Aorta (tissue), 5 donors: ENCODE measurements around the gene SHROOM1. TPM values are rescaled to one million over a fixed set of nuclear protein-coding genes. Genes with fewer than 3 reads are reported as not detected.
"Not testable (repeated sequence)": the region's sequence is repeated elsewhere in the genome, so short reads cannot be mapped to it uniquely, and the experiment has no call there.

Experiments used
- ATAC-seq: fragments of 200-7000 bp; cut with Tn5 transposase; one replicate; pipeline ENCODE4 v1.9.1; 2022; ENCODE audit warnings: moderate library complexity; ENCODE audit not compliant: low FRiP score
- DNase-seq, 2 donors: peaks; one replicate each; pipeline ENCODE4 v3.0.0-alpha.2; 2020
- H3K27ac ChIP-seq, 2 donors: one replicate each; pipeline ENCODE4 v1.5.1; 2013; ENCODE audit warnings: low read length in 2 of 2, mild to moderate bottlenecking in 2 of 2, moderate library complexity in 2 of 2, control low read depth in 1 of 2, inconsistent platforms in 1 of 2, low read depth in 1 of 2
- H3K27me3 ChIP-seq, 2 donors: one replicate each; pipeline ENCODE4 v1.6.1; 2013; ENCODE audit warnings: control low read depth in 1 of 2, low read length in 1 of 2, mild to moderate bottlenecking in 1 of 2, moderate library complexity in 1 of 2; ENCODE audit not compliant: insufficient read depth in 2 of 2, control insufficient read depth in 1 of 2
- H3K36me3 ChIP-seq, 2 donors: one replicate each; pipeline ENCODE4 v1.6.1; 2013; ENCODE audit warnings: control low read depth in 1 of 2, low read length in 1 of 2, mild to moderate bottlenecking in 1 of 2; ENCODE audit not compliant: insufficient read depth in 2 of 2, control insufficient read depth in 1 of 2
- H3K4me1 ChIP-seq, 2 donors: one replicate each; pipeline ENCODE4 v1.6.1; 2013; ENCODE audit warnings: low read length in 2 of 2, control low read depth in 1 of 2, mild to moderate bottlenecking in 1 of 2, moderate library complexity in 1 of 2; ENCODE audit not compliant: insufficient read depth in 2 of 2, control insufficient read depth in 1 of 2
- H3K4me3 ChIP-seq, 2 donors: one replicate each; pipeline ENCODE4 v1.5.1; 2013; ENCODE audit warnings: low read length in 2 of 2, control low read depth in 1 of 2, mild to moderate bottlenecking in 1 of 2
- H3K9me3 ChIP-seq: one replicate; pipeline ENCODE4 v1.6.1; 2013; ENCODE audit warnings: mild to moderate bottlenecking, low read length; ENCODE audit not compliant: control insufficient read depth
- WGBS, 2 donors: extraction: QIAGEN DNeasy Blood & Tissue Kit; methylation state at CpG; one replicate each; pipeline ENCODE4 v1.1.7; 2013; 5-methylcytosine and 5-hydroxymethylcytosine counted together
- intact Hi-C, 2 donors: fragments of 100-400 bp; cut with DNase I; formaldehyde crosslinking; loops; one replicate each; pipeline versions ENCODE4 v1.14.2 to v1.15.0; 2022
- polyA plus RNA-seq, 2 donors: library from polyadenylated mRNA; stranded (reverse); fragments of 200-250 nt; gene quantifications; one replicate each; pipeline ENCODE4 v1.2.3, GENCODE V29; 2013
- total RNA-seq, 2 donors: library from RNA; stranded (reverse); fragmentation: NEBNext Ultra II Directional; extraction: Animal tissue kit (Norgen Biotek cat#: 25700); gene quantifications; one replicate each; pipeline ENCODE4 v1.2.1, GENCODE V29; 2021
- donor health status: healthy with polysubstance abuse.
- donor health status: Bipolar disorder and iron deficiency.
- donor health status: DM: no; HTN: no; CAD: no.
- donor health status: DM: no; HTN: no; CAD: no.
- donor health status: DM: yes; HTN: yes; CAD: no.

SHROOM1 gene
- total and polyA plus RNA-seq, 4 donors = 1.4 to 15.0 (median 8.9) TPM

DNA sequence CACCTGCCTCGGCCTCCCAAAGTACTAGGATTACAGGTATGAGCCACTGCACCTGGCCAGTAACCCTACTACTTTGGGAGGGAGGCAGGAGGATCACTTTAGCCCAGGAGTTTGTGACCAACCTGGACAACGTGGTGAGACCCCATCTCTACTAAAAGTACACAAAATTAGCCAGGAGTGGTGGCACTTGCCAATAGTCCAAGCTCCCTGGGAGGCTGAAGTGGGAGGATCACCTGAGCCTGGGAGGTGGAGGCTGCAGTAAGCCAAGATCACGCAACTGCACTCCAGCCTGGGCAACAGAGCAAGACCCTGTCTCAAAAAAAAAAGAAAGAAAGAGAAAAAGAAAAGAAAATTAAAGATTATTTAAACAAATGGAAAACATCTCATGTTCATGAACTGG, 25.6 kb upstream of the SHROOM1 start:
- intact Hi-C loops = no loop called here
- DNase-seq (no peak), ATAC-seq (no peak)

DNA sequence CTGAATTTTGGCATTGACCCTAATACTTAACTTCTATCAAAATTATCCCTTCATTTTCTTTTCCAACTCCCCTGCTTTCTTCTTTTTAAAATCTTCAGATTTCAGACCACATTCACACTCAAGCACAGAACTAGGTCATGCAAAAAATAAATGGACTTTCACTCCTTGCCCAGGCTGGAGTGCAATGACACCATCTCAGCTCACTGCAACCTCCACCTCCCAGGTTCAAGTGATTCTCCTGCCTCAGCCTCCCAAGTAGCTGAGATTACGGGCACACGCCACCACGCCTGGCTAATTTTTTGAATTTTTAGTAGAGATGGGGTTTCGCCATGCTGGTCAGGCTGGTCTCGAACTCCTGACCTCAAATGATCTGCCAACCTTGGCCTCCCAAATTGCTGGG, 24.5 kb upstream of the SHROOM1 start:
- ATAC-seq, H3K27ac ChIP-seq, intact Hi-C loops, H3K27me3 ChIP-seq, H3K36me3 ChIP-seq, H3K4me1 ChIP-seq, H3K4me3 ChIP-seq, H3K9me3 ChIP-seq, DNase-seq: not testable (repeated sequence)
- WGBS, 2 donors = 97 to 99% methylated on average over 5 of the region's 5 CpGs

More for the DNA sequence above, 25.6 kb upstream of the SHROOM1 start:
- Histone ChIP-seq H3K27ac (no peak overlapping the region), H3K4me1 (no peaks in the 10 kb centered on the region), H3K9me3 (no peaks in the 10 kb centered on the region), H3K4me3 (no peak overlapping the region), H3K27me3 (no peaks in the 10 kb centered on the region), H3K36me3 (no peaks in the 10 kb centered on the region)
- 84 to 90% methylated on average over 3 of the region's 3 CpGs for WGBS, 2 donors

DNA sequence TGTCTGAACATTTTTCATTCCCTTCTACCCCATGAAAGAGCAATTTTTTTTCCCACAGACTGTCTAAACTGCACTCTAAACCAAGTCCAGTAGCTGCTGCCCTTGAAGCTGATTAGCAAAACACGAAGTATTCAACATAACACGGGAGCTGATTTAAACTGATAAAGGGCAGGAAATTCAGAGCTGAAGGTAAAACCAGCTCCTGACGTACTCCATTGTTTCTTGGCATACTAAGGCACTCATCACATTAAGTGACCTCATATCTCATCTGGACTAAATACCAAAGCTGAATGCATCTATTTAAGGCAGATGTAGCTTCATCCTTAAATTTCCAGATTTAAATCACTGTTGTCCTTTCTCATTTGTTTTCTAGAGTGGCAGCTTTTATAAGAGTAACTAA, 23.9 kb upstream of the SHROOM1 start:
- DNase-seq (no peak), ATAC-seq (no peak)
- no peak overlapping the region for H3K27ac ChIP-seq
- 35 to 38% methylated on average over 3 of the region's 3 CpGs for WGBS, 2 donors
- intact Hi-C loops = no loop called here
- H3K9me3 ChIP-seq = no peaks in the 10 kb centered on the region
- H3K4me3 ChIP-seq = no peak overlapping the region
- no peaks in the 10 kb centered on the region for H3K27me3 ChIP-seq
- no peaks in the 10 kb centered on the region for H3K36me3 ChIP-seq
- H3K4me1 ChIP-seq = no peaks in the 10 kb centered on the region

GRCh38 chr5:132853790-132854189, 23.3 kb upstream of the SHROOM1 start:
- 60 to 69% methylated on average over 1 of the region's 1 CpG for WGBS, 2 donors
- no peaks in the 10 kb centered on the region for H3K9me3 ChIP-seq
- DNase-seq = no peak
- no peak overlapping the region for H3K27ac ChIP-seq
- H3K27me3 ChIP-seq = no peaks in the 10 kb centered on the region
- intact Hi-C loops = no loop called here
- H3K36me3 ChIP-seq = no peaks in the 10 kb centered on the region
- no peaks in the 10 kb centered on the region for H3K4me1 ChIP-seq
- H3K4me3 ChIP-seq = no peak overlapping the region
- no peak for ATAC-seq

- Histone ChIP-seq H3K9me3 (no peaks in the 10 kb centered on the region), H3K27ac (no peak overlapping the region), H3K36me3 (no peaks in the 10 kb centered on the region), H3K27me3 (no peaks in the 10 kb centered on the region), H3K4me3 (no peak overlapping the region), H3K4me1 (no peaks in the 10 kb centered on the region)
- ATAC-seq = no peak
- no peak for DNase-seq
- intact Hi-C loops = no loop called here
- WGBS, 2 donors = 88% methylated on average over 3 of the region's 3 CpGs
Measured at GRCh38 chr5:132853323-132853722, 22.9 kb upstream of the SHROOM1 start.

- ATAC-seq (no peak), DNase-seq (no peak)
- WGBS, 2 donors = 77 to 79% methylated on average over 2 of the region's 2 CpGs
- H3K36me3 ChIP-seq = no peaks in the 10 kb centered on the region
- H3K27ac ChIP-seq = no peak overlapping the region
- H3K4me3 ChIP-seq = no peak overlapping the region
- H3K27me3 ChIP-seq = no peaks in the 10 kb centered on the region
- intact Hi-C loops = no loop called here
- no peaks in the 10 kb centered on the region for H3K9me3 ChIP-seq
- H3K4me1 ChIP-seq = no peaks in the 10 kb centered on the region
Measured at GRCh38 chr5:132850066-132850465, 19.6 kb upstream of the SHROOM1 start.

GRCh38 chr5:132849347-132849746, 18.9 kb upstream of the SHROOM1 start:
- no peak overlapping the region for H3K27ac ChIP-seq
- no peaks in the 10 kb centered on the region for H3K36me3 ChIP-seq
- H3K9me3 ChIP-seq = no peaks in the 10 kb centered on the region
- H3K27me3 ChIP-seq = no peaks in the 10 kb centered on the region
- no peaks in the 10 kb centered on the region for H3K4me1 ChIP-seq
- WGBS, 2 donors = 74 to 85% methylated on average over 1 of the region's 1 CpG
- DNase-seq (no peak), ATAC-seq (no peak)
- H3K4me3 ChIP-seq = no peak overlapping the region
- intact Hi-C loops = no loop called here

- Histone ChIP-seq H3K9me3 (no peaks in the 10 kb centered on the region), H3K4me3 (no peak overlapping the region), H3K27ac (no peak overlapping the region), H3K4me1 (no peaks in the 10 kb centered on the region), H3K27me3 (no peaks in the 10 kb centered on the region), H3K36me3 (no peaks in the 10 kb centered on the region)
- ATAC-seq (no peak), DNase-seq (no peak)
- WGBS, 2 donors = 94 to 95% methylated on average over 8 of the region's 8 CpGs
- intact Hi-C loops = no loop called here
Measured at GRCh38 chr5:132848270-132848669, 17.8 kb upstream of the SHROOM1 start.

GRCh38 chr5:132841305-132841704, 10.9 kb upstream of the SHROOM1 start:
- Histone ChIP-seq H3K27me3 (no peaks in the 10 kb centered on the region), H3K27ac (no peak overlapping the region), H3K4me3 (no peak overlapping the region), H3K36me3 (no peaks in the 10 kb centered on the region), H3K9me3 (no peaks in the 10 kb centered on the region), H3K4me1 (no peaks in the 10 kb centered on the region)
- DNase-seq (no peak), ATAC-seq (no peak)
- intact Hi-C loops = no loop called here
- WGBS, 2 donors = 89 to 93% methylated on average over 4 of the region's 4 CpGs
